GM23248 (cell line): ENCODE data around the gene SIK3. TPM values are rescaled to one million over a fixed set of nuclear protein-coding genes. Genes with fewer than 3 reads are reported as not detected.

Experiments used
- DNase-seq: peaks from one replicate; pipeline ENCODE4 v3.0.0-alpha.2; 2015
- H2AFZ ChIP-seq: fragments of 200-600 bp; sonication (generic); 2 replicates; pipeline ENCODE4 v1.6.1; 2016; ENCODE audit warnings: antibody characterized with exemption
- H3F3A ChIP-seq: fragments of 200-600 bp; sonication (generic); 2 replicates; pipeline ENCODE4 v1.6.1; 2016; ENCODE audit warnings: mild to moderate bottlenecking, antibody characterized with exemption, mixed run types; ENCODE audit not compliant: insufficient read depth
- H3K27ac ChIP-seq: fragments of 200-600 bp; sonication (generic); 2 replicates; pipeline ENCODE4 v1.5.1; 2016; ENCODE audit warnings: mild to moderate bottlenecking
- H3K27me3 ChIP-seq: fragments of 200-600 bp; sonication (generic); replicated peaks from 2 replicates; pipeline ENCODE4 v1.6.1; 2016; ENCODE audit warnings: mild to moderate bottlenecking; ENCODE audit not compliant: insufficient read depth
- H3K36me3 ChIP-seq: fragments of 200-600 bp; sonication (generic); 2 replicates; pipeline ENCODE4 v1.6.1; 2016; ENCODE audit warnings: low read depth, mild to moderate bottlenecking
- H3K4me1 ChIP-seq: fragments of 200-600 bp; sonication (generic); 2 replicates; pipeline ENCODE4 v1.6.1; 2016; ENCODE audit warnings: mild to moderate bottlenecking; ENCODE audit not compliant: insufficient read depth
- H3K4me2 ChIP-seq: fragments of 200-600 bp; sonication (generic); one replicate; pipeline ENCODE4 v1.6.1; 2016; ENCODE audit warnings: mild to moderate bottlenecking; ENCODE audit not compliant: unreplicated experiment
- H3K4me3 ChIP-seq: fragments of 200-600 bp; sonication (generic); 2 replicates; pipeline ENCODE4 v1.5.1; 2016; ENCODE audit warnings: mild to moderate bottlenecking
- H3K79me2 ChIP-seq: fragments of 200-600 bp; sonication (generic); 2 replicates; pipeline ENCODE4 v1.6.1; 2016; ENCODE audit warnings: mild to moderate bottlenecking; ENCODE audit not compliant: insufficient read depth
- H3K9ac ChIP-seq: fragments of 200-600 bp; sonication (generic); 2 replicates; pipeline ENCODE4 v1.6.1; 2016; ENCODE audit warnings: mild to moderate bottlenecking
- H3K9me2 ChIP-seq: fragments of 200-600 bp; sonication (generic); 2 replicates; pipeline ENCODE4 v1.6.1; 2016; ENCODE audit warnings: mixed run types, mild to moderate bottlenecking, moderate library complexity; ENCODE audit not compliant: insufficient read depth
- H3K9me3 ChIP-seq: fragments of 200-600 bp; sonication (generic); one replicate; pipeline ENCODE4 v1.6.1; 2017; ENCODE audit warnings: low read depth
- H4K20me1 ChIP-seq: fragments of 200-600 bp; sonication (generic); 2 replicates; pipeline ENCODE4 v1.6.0; 2016; ENCODE audit not compliant: insufficient read depth
- EZH2 ChIP-seq: fragments of 200-600 bp; sonication (generic); IDR thresholded peaks from 2 replicates; pipeline ENCODE4 v1.6.1; 2018; ENCODE audit warnings: antibody characterized with exemption, mild to moderate bottlenecking; ENCODE audit not compliant: insufficient read depth, poor library complexity, severe bottlenecking
- EZH2phosphoT487 ChIP-seq: fragments of 200-600 bp; sonication (generic); IDR thresholded peaks from 2 replicates; pipeline ENCODE4 v1.6.1; 2018; ENCODE audit warnings: antibody characterized with exemption, moderate library complexity, mild to moderate bottlenecking, low read depth; ENCODE audit not compliant: insufficient read depth
- WGBS, 2 experiments: methylation state at CpG; one replicate each; pipeline ENCODE4 v1.1.6; 2015 to 2017; ENCODE audit warnings: low lambda C conversion rate in 2 of 2, low coverage in 1 of 2; ENCODE audit errors: missing lambda C conversion rate in 2 of 2; 5-methylcytosine and 5-hydroxymethylcytosine counted together
- in situ Hi-C: fragments of 300-500 bp; cut with MboI; formaldehyde crosslinking; loops from 2 replicates; pipeline ENCODE4 v1.15.0; 2020
- polyA plus RNA-seq: library from polyadenylated mRNA; unstranded; fragments of >200 nt; fragmentation: Nextera tagmentation; extraction: Ambion mirVana; gene quantifications from 2 replicates; pipeline ENCODE4 v1.2.1, GENCODE V29; 2016
- total RNA-seq: library from RNA; depleted of rRNA; stranded (reverse); fragments of >200 nt; shearing (Covaris generic); gene quantifications from 2 replicates; pipeline ENCODE4 v1.2.3, GENCODE V29; 2014

SIK3 gene
- total and polyA plus RNA-seq, 2 experiments from 2014 or later = 4.2 to 15.5 TPM

GRCh38 chr11:116991491-116991890 is 106.7 kb downstream of the SIK3 start:
- WGBS, 2 experiments = 92 to 94% methylated on average over 1 of the region's 1 CpG
- H3K36me3 ChIP-seq = no peaks in the 10 kb centered on the region
- H3K4me2 ChIP-seq = no peak overlapping the region
- no peak overlapping the region for H3K4me3 ChIP-seq
- peaks cover 86% of the 10 kb centered on the region for H3K79me2 ChIP-seq
- H3K9me2 ChIP-seq = no peaks in the 10 kb centered on the region
- in situ Hi-C loops = no loop called here
- no peaks in the 10 kb centered on the region for H3K9me3 ChIP-seq
- no peaks in the 10 kb centered on the region for H3K27me3 ChIP-seq
- TF ChIP-seq EZH2 (no peak), EZH2phosphoT487 (no peak)
- no peak for DNase-seq
- no peak overlapping the region for H3K9ac ChIP-seq
- no peak overlapping the region for H2AFZ ChIP-seq
- peaks cover 13% of the 10 kb centered on the region for H3F3A ChIP-seq
- H3K27ac ChIP-seq = no peak overlapping the region
- peaks cover 23% of the 10 kb centered on the region for H3K4me1 ChIP-seq
- H4K20me1 ChIP-seq = no peaks in the 10 kb centered on the region

- H3K36me3 ChIP-seq = no peaks in the 10 kb centered on the region
- H3K9ac ChIP-seq = no peak overlapping the region
- H3K27ac ChIP-seq = no peak overlapping the region
- H3K4me3 ChIP-seq = no peak overlapping the region
- no peak for DNase-seq
- H3K4me1 ChIP-seq = peaks cover 30% of the 10 kb centered on the region
- no peak overlapping the region for H3K4me2 ChIP-seq
- H3K9me3 ChIP-seq = no peaks in the 10 kb centered on the region
- H3F3A ChIP-seq = peaks cover 19% of the 10 kb centered on the region
- in situ Hi-C loops = no loop called here
- H4K20me1 ChIP-seq = no peaks in the 10 kb centered on the region
- H3K27me3 ChIP-seq = no peaks in the 10 kb centered on the region
- H3K79me2 ChIP-seq = peaks cover 79% of the 10 kb centered on the region
- no peak overlapping the region for H2AFZ ChIP-seq
- TF ChIP-seq EZH2phosphoT487 (no peak), EZH2 (no peak)
- 83 to 98% methylated on average over 1 of the region's 1 CpG for WGBS, 2 experiments
- no peaks in the 10 kb centered on the region for H3K9me2 ChIP-seq
Observed at GRCh38 chr11:116990811-116991210, 107.4 kb downstream of the SIK3 start.

GRCh38 chr11:116990061-116990473 is 108.2 kb downstream of the SIK3 start:
- no peak for TF ChIP-seq EZH2
- no peak for TF ChIP-seq EZH2phosphoT487
- Histone ChIP-seq H3K4me3 (no peak overlapping the region), H3K79me2 (peaks cover 78% of the 10 kb centered on the region), H2AFZ (no peak overlapping the region), H3K27ac (peak overlapping the region; percentile 5; the same call in 1 of the 2 replicates), H3K9me2 (no peaks in the 10 kb centered on the region), H3K36me3 (no peaks in the 10 kb centered on the region), H3F3A (peaks cover 27% of the 10 kb centered on the region), H3K9ac (no peak overlapping the region), H3K4me1 (peaks cover 38% of the 10 kb centered on the region), H3K27me3 (no peaks in the 10 kb centered on the region), H3K9me3 (no peaks in the 10 kb centered on the region), H3K4me2 (peak overlapping the region; percentile 23), H4K20me1 (no peaks in the 10 kb centered on the region)
- 31 to 34% methylated on average over 4 of the region's 4 CpGs for WGBS, 2 experiments
- DNase-seq = peak; percentile 89
- in situ Hi-C loops = no loop called here

- Histone ChIP-seq H3K9ac (no peak overlapping the region), H3F3A (peaks cover 35% of the 10 kb centered on the region), H2AFZ (no peak overlapping the region), H3K36me3 (no peaks in the 10 kb centered on the region), H3K27ac (no peak overlapping the region), H4K20me1 (no peaks in the 10 kb centered on the region), H3K9me2 (no peaks in the 10 kb centered on the region), H3K9me3 (no peaks in the 10 kb centered on the region), H3K79me2 (peaks cover 70% of the 10 kb centered on the region), H3K4me3 (no peak overlapping the region), H3K4me1 (peaks cover 45% of the 10 kb centered on the region), H3K4me2 (peak overlapping the region; percentile 23), H3K27me3 (no peaks in the 10 kb centered on the region)
- DNase-seq = no peak
- TF ChIP-seq EZH2phosphoT487 (no peak), EZH2 (no peak)
- in situ Hi-C loops = no loop called here
- WGBS, 2 experiments = 87 to 89% methylated on average over 4 of the region's 4 CpGs
Observed at GRCh38 chr11:116989184-116989583, 109.0 kb downstream of the SIK3 start.
